Karpas-422 (cell line): ENCODE results near the gene LMNA. TPM values are rescaled to one million over a fixed set of nuclear protein-coding genes. Genes with fewer than 3 reads are reported as not detected.
"Not testable (repeated sequence)": the region's sequence is repeated elsewhere in the genome, so short reads cannot be mapped to it uniquely, and the experiment has no call there.

Experiments
- DNase-seq: peaks from one replicate; pipeline ENCODE4 v3.0.0-alpha.2; 2015
- H2AFZ ChIP-seq: fragments of 200-600 bp; sonication (generic); 2 replicates; pipeline ENCODE4 v1.6.1; 2014; ENCODE audit warnings: antibody characterized with exemption, low read length, mixed read lengths
- H3K27ac ChIP-seq: fragments of 200-600 bp; sonication (generic); 2 replicates; pipeline ENCODE4 v1.5.1; 2014; ENCODE audit warnings: mild to moderate bottlenecking, low read length, moderate library complexity
- H3K27me3 ChIP-seq: fragments of 200-600 bp; sonication (generic); 2 replicates; pipeline ENCODE4 v1.6.1; 2014; ENCODE audit warnings: low read length, mixed read lengths
- H3K36me3 ChIP-seq: fragments of 200-600 bp; sonication (generic); 2 replicates; pipeline ENCODE4 v1.6.1; 2014; ENCODE audit warnings: low read length, mixed read lengths; ENCODE audit not compliant: insufficient read depth
- H3K4me1 ChIP-seq: fragments of 200-600 bp; sonication (generic); 2 replicates; pipeline ENCODE4 v1.6.1; 2014; ENCODE audit warnings: mild to moderate bottlenecking, low read length, mixed read lengths
- H3K4me2 ChIP-seq: fragments of 200-600 bp; sonication (generic); 2 replicates; pipeline ENCODE4 v1.6.1; 2014; ENCODE audit warnings: low read length, low read depth, mild to moderate bottlenecking; ENCODE audit not compliant: poor library complexity, severe bottlenecking
- H3K4me3 ChIP-seq: fragments of 200-600 bp; sonication (generic); 2 replicates; pipeline ENCODE4 v1.5.1; 2014; ENCODE audit warnings: mild to moderate bottlenecking, antibody characterized with exemption, low read length, mixed read lengths
- H3K79me2 ChIP-seq: fragments of 200-600 bp; sonication (generic); 2 replicates; pipeline ENCODE4 v1.6.1; 2014; ENCODE audit warnings: mild to moderate bottlenecking, low read length, mixed read lengths
- H3K9ac ChIP-seq: fragments of 200-600 bp; sonication (generic); 2 replicates; pipeline ENCODE4 v1.6.0; 2014; ENCODE audit warnings: low read length
- H3K9me2 ChIP-seq: fragments of 200-600 bp; sonication (generic), shearing (Covaris generic); replicated peaks from 2 replicates; pipeline ENCODE4 v1.6.0; 2014; ENCODE audit warnings: mild to moderate bottlenecking, low read length, moderate library complexity; ENCODE audit not compliant: insufficient read depth
- H3K9me3 ChIP-seq: fragments of 300-700, 200-600 bp; sonication (generic); 2 replicates; pipeline ENCODE4 v1.6.1; 2014; ENCODE audit warnings: low read length, mixed read lengths
- H4K20me1 ChIP-seq: fragments of 200-600 bp; sonication (generic); 2 replicates; pipeline ENCODE4 v1.6.1; 2014; ENCODE audit warnings: mild to moderate bottlenecking, antibody characterized with exemption, low read length, low read depth; ENCODE audit not compliant: insufficient read depth
- total RNA-seq: library from RNA; depleted of rRNA; stranded (reverse); fragments of >200 nt; shearing (Covaris generic); gene quantifications from 2 replicates; pipeline ENCODE4 v1.2.3, GENCODE V29; 2014; ENCODE audit warnings: low replicate concordance; rRNA removed

Gene LMNA
- 27.5 and 41.6 TPM in 2 replicates for total RNA-seq

GRCh38 chr1:156114101-156114918 lies at the start of gene LMNA:
TSS of gene LMNA (plus strand) at chr1:156114711. CDS start at chr1:156114919, 208 bp downstream.
- Histone ChIP-seq H3K9me3 (no peaks in the 10 kb centered on the region), H3K27me3 (no peaks in the 10 kb centered on the region), H2AFZ (no peak within 1 kb of the TSS), H3K27ac (no peak within 1 kb of the TSS), H3K4me2 (no peak within 1 kb of the TSS), H3K9ac (no peak within 1 kb of the TSS), H4K20me1 (no peaks in the 10 kb centered on the region), H3K4me1 (0 out of 2 replicates have a peak, but pooled peaks cover 2% of the 10 kb centered on the region), H3K9me2 (no peaks in the 10 kb centered on the region), H3K79me2 (no peaks in the 10 kb centered on the region), H3K36me3 (no peaks in the 10 kb centered on the region), H3K4me3 (no peak within 1 kb of the TSS)
- DNase-seq: peak; percentile 41

GRCh38 chr1:156065212-156065611 lies 49.3 kb upstream of the LMNA start:
- H3K27ac ChIP-seq: no peak overlapping the region
- H3K9me3 ChIP-seq: no peaks in the 10 kb centered on the region
- H4K20me1 ChIP-seq: no peaks in the 10 kb centered on the region
- H3K4me3 ChIP-seq: no peak overlapping the region
- no peaks in the 10 kb centered on the region for H3K4me1 ChIP-seq
- H3K9ac ChIP-seq: no peak overlapping the region
- H3K27me3 ChIP-seq: no peaks in the 10 kb centered on the region
- no peaks in the 10 kb centered on the region for H3K9me2 ChIP-seq
- H3K79me2 ChIP-seq: no peaks in the 10 kb centered on the region
- no peak overlapping the region for H3K4me2 ChIP-seq
- no peak for DNase-seq
- H3K36me3 ChIP-seq: no peaks in the 10 kb centered on the region
- no peak overlapping the region for H2AFZ ChIP-seq

GRCh38 chr1:156065871-156066270 lies 48.6 kb upstream of the LMNA start:
- Histone ChIP-seq H3K27ac (no peak overlapping the region), H3K27me3 (no peaks in the 10 kb centered on the region), H3K9me3 (no peaks in the 10 kb centered on the region), H3K4me3 (no peak overlapping the region), H2AFZ (no peak overlapping the region), H3K4me2 (no peak overlapping the region), H3K9me2 (no peaks in the 10 kb centered on the region), H3K9ac (no peak overlapping the region), H3K4me1 (no peaks in the 10 kb centered on the region), H3K79me2 (no peaks in the 10 kb centered on the region), H3K36me3 (no peaks in the 10 kb centered on the region), H4K20me1 (no peaks in the 10 kb centered on the region)
- DNase-seq: no peak

- Histone ChIP-seq H3K27me3 (no peaks in the 10 kb centered on the region), H3K9me3 (no peaks in the 10 kb centered on the region), H3K9ac (no peak overlapping the region), H3K79me2 (no peaks in the 10 kb centered on the region), H2AFZ (no peak overlapping the region), H4K20me1 (no peaks in the 10 kb centered on the region), H3K9me2 (no peaks in the 10 kb centered on the region), H3K4me2 (no peak overlapping the region), H3K4me1 (no peaks in the 10 kb centered on the region), H3K36me3 (no peaks in the 10 kb centered on the region), H3K27ac (no peak overlapping the region), H3K4me3 (no peak overlapping the region)
- DNase-seq: no peak
Observed at GRCh38 chr1:156067262-156067661, 47.2 kb upstream of the LMNA start.

- Histone ChIP-seq H3K79me2 (no peaks in the 10 kb centered on the region), H4K20me1 (no peaks in the 10 kb centered on the region), H3K4me1 (no peaks in the 10 kb centered on the region), H3K9me3 (no peaks in the 10 kb centered on the region), H3K9me2 (no peaks in the 10 kb centered on the region), H3K36me3 (no peaks in the 10 kb centered on the region), H3K27ac (no peak overlapping the region), H3K4me2 (no peak overlapping the region), H3K9ac (no peak overlapping the region), H3K4me3 (no peak overlapping the region), H3K27me3 (no peaks in the 10 kb centered on the region), H2AFZ (no peak overlapping the region)
- no peak for DNase-seq
Observed at GRCh38 chr1:156069490-156070455, 44.7 kb upstream of the LMNA start.

- Histone ChIP-seq H3K36me3 (no peaks in the 10 kb centered on the region), H2AFZ (no peak overlapping the region), H3K9me2 (no peaks in the 10 kb centered on the region), H3K9ac (no peak overlapping the region), H3K27me3 (no peaks in the 10 kb centered on the region), H3K4me2 (no peak overlapping the region), H3K4me1 (peaks cover 4% of the 10 kb centered on the region), H3K4me3 (no peak overlapping the region), H4K20me1 (no peaks in the 10 kb centered on the region), H3K79me2 (no peaks in the 10 kb centered on the region), H3K27ac (no peak overlapping the region), H3K9me3 (no peaks in the 10 kb centered on the region)
- no peak for DNase-seq
Observed at GRCh38 chr1:156070548-156070947, 44.0 kb upstream of the LMNA start.

GRCh38 chr1:156071332-156071816 lies 43.1 kb upstream of the LMNA start:
- H3K4me3 ChIP-seq, H3K27ac ChIP-seq, DNase-seq, H2AFZ ChIP-seq, H3K9me2 ChIP-seq, H3K27me3 ChIP-seq, H3K79me2 ChIP-seq, H3K4me2 ChIP-seq, H4K20me1 ChIP-seq, H3K36me3 ChIP-seq, H3K9me3 ChIP-seq, H3K9ac ChIP-seq: not testable (repeated sequence)
- peaks cover 12% of the 10 kb centered on the region for H3K4me1 ChIP-seq

- no peaks in the 10 kb centered on the region for H3K9me3 ChIP-seq
- peaks cover 17% of the 10 kb centered on the region for H3K4me1 ChIP-seq
- H3K36me3 ChIP-seq: no peaks in the 10 kb centered on the region
- DNase-seq: no peak
- H4K20me1 ChIP-seq: no peaks in the 10 kb centered on the region
- no peaks in the 10 kb centered on the region for H3K9me2 ChIP-seq
- H3K79me2 ChIP-seq: no peaks in the 10 kb centered on the region
- H3K27ac ChIP-seq: no peak overlapping the region
- H2AFZ ChIP-seq: no peak overlapping the region
- no peak overlapping the region for H3K4me3 ChIP-seq
- H3K9ac ChIP-seq: no peak overlapping the region
- H3K4me2 ChIP-seq: no peak overlapping the region
- H3K27me3 ChIP-seq: no peaks in the 10 kb centered on the region
Observed at GRCh38 chr1:156072251-156072650, 42.3 kb upstream of the LMNA start.
